Caco-2 (cell line): ENCODE data around the gene RNF151. TPM values are rescaled to one million over a fixed set of nuclear protein-coding genes. Genes with fewer than 3 reads are reported as not detected.

ENCODE experiments used
- BruUV-seq: library from RNA; stranded (reverse); fragments of 400-500 nt; replicated peaks from 2 replicates; lab custom pipeline; 2021; lab: Mats Ljungman, UMichigan
- CTCF ChIA-PET: fragments of 300-600 bp; sonication (Branson Sonifier 250); formaldehyde crosslinking; loops from one replicate; lab custom pipeline; 2022; ENCODE audit warnings: antibody characterized with exemption; lab: Charles Lee
- POLR2A ChIA-PET: fragments of 300-600 bp; sonication (Branson Sonifier 250); formaldehyde crosslinking; loops from one replicate; lab custom pipeline; 2022; ENCODE audit warnings: antibody characterized with exemption; lab: Charles Lee
- DNase-seq, 2 experiments: peaks; one replicate each; pipeline versions ENCODE4 v3.0.0 to v3.0.0-alpha.2; 2020 to 2022
- H3K27me3 ChIP-seq: replicated peaks from 2 replicates; pipeline ENCODE4 v1.6.0; 2011; ENCODE audit warnings: low read length; ENCODE audit not compliant: control insufficient read depth, insufficient read depth
- H3K36me3 ChIP-seq: 2 replicates; pipeline ENCODE4 v1.5.1; 2011; ENCODE audit warnings: low read length; ENCODE audit not compliant: control insufficient read depth, insufficient read depth
- H3K4me1 ChIP-seq: fragments of 250-450 bp; sonication (Bioruptor Pico); 2 replicates; pipeline ENCODE4 v1.5.1; 2020; ENCODE audit warnings: mild to moderate bottlenecking
- H3K4me3 ChIP-seq: 2 replicates; pipeline ENCODE4 v1.5.1; 2011; ENCODE audit warnings: low read depth, mild to moderate bottlenecking, control low read depth, low read length
- H3K9me3 ChIP-seq: fragments of 250-450 bp; sonication (Bioruptor Pico); 2 replicates; pipeline ENCODE4 v1.5.1; 2020; ENCODE audit warnings: mild to moderate bottlenecking, moderate library complexity
- H3K27ac Mint-ChIP-seq: one replicate; pipeline ENCODE4 v1.8.0; 2022; ENCODE audit warnings: mixed read lengths; ENCODE audit not compliant: unreplicated experiment
- H3K27me3 Mint-ChIP-seq: one replicate; pipeline ENCODE4 v1.8.0; 2022; ENCODE audit warnings: mixed read lengths; ENCODE audit not compliant: insufficient read depth, unreplicated experiment
- H3K36me3 Mint-ChIP-seq: one replicate; pipeline ENCODE4 v1.8.0; 2022; ENCODE audit warnings: mild to moderate bottlenecking, mixed read lengths; ENCODE audit not compliant: insufficient read depth, unreplicated experiment
- H3K4me1 Mint-ChIP-seq: one replicate; pipeline ENCODE4 v1.8.0; 2022; ENCODE audit warnings: low read depth, mixed read lengths; ENCODE audit not compliant: unreplicated experiment
- H3K4me3 Mint-ChIP-seq: one replicate; pipeline ENCODE4 v1.8.0; 2022; ENCODE audit warnings: mild to moderate bottlenecking, moderate library complexity, mixed read lengths; ENCODE audit not compliant: unreplicated experiment
- H3K9me3 Mint-ChIP-seq: one replicate; pipeline ENCODE4 v1.8.0; 2022; ENCODE audit warnings: mixed read lengths; ENCODE audit not compliant: unreplicated experiment
- intact Hi-C: fragments of 100-400 bp; cut with micrococcal nuclease; formaldehyde crosslinking; loops from one replicate; pipeline ENCODE4 v1.10.0; 2022; ENCODE audit not compliant: unreplicated experiment
- total RNA-seq: library from RNA; stranded (reverse); gene quantifications from 2 replicates; pipeline ENCODE4 v1.2.3, GENCODE V29; 2022
- TF ChIP-seq, protein P1 (sequence below), 2 experiments: fragments of 200-600 bp in 1 of 2; IDR thresholded peaks; 1 replicate in 1 of 2; 2 replicates in 1 of 2; pipeline versions ENCODE4 v1.5.1 to v1.8.0; 2011 to 2022; ENCODE audit warnings: antibody characterized with exemption in 1 of 2, control low read depth in 1 of 2, inconsistent platforms in 1 of 2, low read depth in 1 of 2, low read length in 1 of 2, mild to moderate bottlenecking in 1 of 2, moderate library complexity in 1 of 2; ENCODE audit not compliant: insufficient read depth in 1 of 2, severe bottlenecking in 1 of 2, unreplicated experiment in 1 of 2

RNF151 gene
- total RNA-seq, 1 experiment from 2014 or later, result not detected

DNA sequence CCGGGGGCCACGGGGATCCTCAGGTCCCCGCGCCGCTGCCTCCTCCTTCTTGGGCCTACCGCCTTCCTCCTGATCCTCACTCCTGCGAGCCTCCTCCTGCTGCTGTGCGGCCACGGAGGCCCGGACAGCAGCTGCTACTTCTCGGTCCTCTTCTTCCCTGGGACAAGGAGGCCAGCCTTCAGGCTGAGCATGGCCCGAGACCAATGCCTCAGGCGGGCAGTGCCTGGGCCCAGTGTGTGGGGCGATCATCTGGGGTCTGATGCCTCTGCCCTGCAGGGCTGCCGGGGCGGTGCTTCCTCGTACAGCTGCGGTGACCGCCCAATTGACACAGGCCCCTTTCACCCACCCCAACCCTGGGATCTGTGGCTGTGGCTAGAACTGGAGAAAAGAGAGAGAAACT, 34.4 kb downstream of the RNF151 start:
- no peaks in the 10 kb centered on the region for H3K9me3 ChIP-seq
- ChIA-PET CTCF (no interaction called here), POLR2A (no interaction called here)
- H3K27me3 ChIP-seq, result no peaks in the 10 kb centered on the region
- no peaks in the 10 kb centered on the region for H3K4me1 ChIP-seq
- BruUV-seq, result no TSS peak
- TF ChIP-seq, protein P1, sequence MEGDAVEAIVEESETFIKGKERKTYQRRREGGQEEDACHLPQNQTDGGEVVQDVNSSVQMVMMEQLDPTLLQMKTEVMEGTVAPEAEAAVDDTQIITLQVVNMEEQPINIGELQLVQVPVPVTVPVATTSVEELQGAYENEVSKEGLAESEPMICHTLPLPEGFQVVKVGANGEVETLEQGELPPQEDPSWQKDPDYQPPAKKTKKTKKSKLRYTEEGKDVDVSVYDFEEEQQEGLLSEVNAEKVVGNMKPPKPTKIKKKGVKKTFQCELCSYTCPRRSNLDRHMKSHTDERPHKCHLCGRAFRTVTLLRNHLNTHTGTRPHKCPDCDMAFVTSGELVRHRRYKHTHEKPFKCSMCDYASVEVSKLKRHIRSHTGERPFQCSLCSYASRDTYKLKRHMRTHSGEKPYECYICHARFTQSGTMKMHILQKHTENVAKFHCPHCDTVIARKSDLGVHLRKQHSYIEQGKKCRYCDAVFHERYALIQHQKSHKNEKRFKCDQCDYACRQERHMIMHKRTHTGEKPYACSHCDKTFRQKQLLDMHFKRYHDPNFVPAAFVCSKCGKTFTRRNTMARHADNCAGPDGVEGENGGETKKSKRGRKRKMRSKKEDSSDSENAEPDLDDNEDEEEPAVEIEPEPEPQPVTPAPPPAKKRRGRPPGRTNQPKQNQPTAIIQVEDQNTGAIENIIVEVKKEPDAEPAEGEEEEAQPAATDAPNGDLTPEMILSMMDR (IDR thresholded peaks at IDR 0.05; ENCODE audit: insufficient read depth in 1 of 2, low read depth in 1 of 2, low read length in 1 of 2, severe bottlenecking in 1 of 2, unreplicated experiment in 1 of 2), result no peak
- no peak overlapping the region for H3K27ac Mint-ChIP-seq
- intact Hi-C loops, result no loop called here
- no peaks in the 10 kb centered on the region for H3K9me3 Mint-ChIP-seq
- H3K36me3 Mint-ChIP-seq, result peaks cover 56% of the 10 kb centered on the region
- H3K27me3 Mint-ChIP-seq, result no peaks in the 10 kb centered on the region
- DNase-seq, result no peak
- peaks cover 2% of the 10 kb centered on the region; the same call in 1 of the 2 replicates for H3K36me3 ChIP-seq
- no peak overlapping the region for H3K4me3 Mint-ChIP-seq
- peaks cover 3% of the 10 kb centered on the region for H3K4me1 Mint-ChIP-seq
- H3K4me3 ChIP-seq, result no peak overlapping the region

DNA sequence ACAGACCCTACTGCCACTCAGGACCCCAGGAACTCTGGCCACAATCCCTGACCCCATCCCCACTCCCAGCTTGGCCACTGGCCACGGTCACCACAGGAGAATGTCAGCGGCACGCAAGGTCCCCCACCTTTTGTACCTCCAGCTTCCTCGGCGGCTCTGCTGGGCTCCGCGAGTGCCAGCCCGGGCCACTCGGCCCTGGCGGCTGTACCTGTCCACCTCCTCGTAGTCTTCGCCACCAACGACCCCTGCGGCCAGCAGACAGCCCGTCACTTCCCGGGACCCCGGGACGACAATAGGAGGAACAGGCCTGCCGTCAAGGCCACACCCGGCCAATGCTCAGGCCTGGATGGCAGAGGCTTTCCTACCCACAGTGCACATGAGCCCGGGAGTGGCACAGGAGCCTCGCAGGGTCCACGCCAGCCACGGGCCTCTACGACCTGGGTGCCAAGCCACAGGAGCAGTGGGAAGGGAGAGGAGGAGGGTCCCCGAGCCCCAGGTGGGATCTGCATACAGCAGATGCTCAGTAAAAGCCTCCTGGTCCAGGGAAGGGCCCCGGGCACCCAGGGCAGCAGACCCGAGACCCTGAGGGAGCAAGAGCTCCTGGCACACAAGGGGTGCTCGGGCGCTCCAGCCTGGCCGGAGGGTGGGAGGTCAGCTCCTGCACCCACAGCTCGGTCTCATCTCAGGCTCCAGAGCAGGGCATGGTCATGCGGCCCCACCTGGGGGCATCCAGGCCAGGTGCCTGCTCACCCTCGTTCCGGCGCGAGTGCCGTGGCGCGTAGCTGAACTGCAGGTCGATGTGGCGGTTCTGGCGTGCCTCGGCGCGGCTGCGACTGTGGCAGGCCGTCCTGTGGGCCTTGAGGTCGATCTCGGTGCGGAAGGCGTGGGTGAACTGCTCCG, 35.0 kb downstream of the RNF151 start:
- H3K9me3 Mint-ChIP-seq, result no peaks in the 10 kb centered on the region
- intact Hi-C loops, result no loop called here
- Histone ChIP-seq H3K36me3 (peaks cover 2% of the 10 kb centered on the region), H3K9me3 (no peaks in the 10 kb centered on the region), H3K4me1 (no peaks in the 10 kb centered on the region), H3K4me3 (no peak overlapping the region), H3K27me3 (no peaks in the 10 kb centered on the region)
- no peak overlapping the region for H3K4me3 Mint-ChIP-seq
- no peak for DNase-seq
- ChIA-PET CTCF (no interaction called here), POLR2A (interaction anchor here (0.5 kb wide), 1 partner anchor 234 kb away, joined by 9 read pairs; no protein-coding TSS in a partner anchor)
- TF ChIP-seq, protein P1 (IDR thresholded peaks at IDR 0.05; ENCODE audit: insufficient read depth in 1 of 2, low read depth in 1 of 2, low read length in 1 of 2, severe bottlenecking in 1 of 2, unreplicated experiment in 1 of 2), result no peak
- peaks cover 59% of the 10 kb centered on the region for H3K36me3 Mint-ChIP-seq
- H3K27ac Mint-ChIP-seq, result no peak overlapping the region
- BruUV-seq, result no TSS peak
- no peaks in the 10 kb centered on the region for H3K27me3 Mint-ChIP-seq
- peaks cover 5% of the 10 kb centered on the region for H3K4me1 Mint-ChIP-seq

DNA sequence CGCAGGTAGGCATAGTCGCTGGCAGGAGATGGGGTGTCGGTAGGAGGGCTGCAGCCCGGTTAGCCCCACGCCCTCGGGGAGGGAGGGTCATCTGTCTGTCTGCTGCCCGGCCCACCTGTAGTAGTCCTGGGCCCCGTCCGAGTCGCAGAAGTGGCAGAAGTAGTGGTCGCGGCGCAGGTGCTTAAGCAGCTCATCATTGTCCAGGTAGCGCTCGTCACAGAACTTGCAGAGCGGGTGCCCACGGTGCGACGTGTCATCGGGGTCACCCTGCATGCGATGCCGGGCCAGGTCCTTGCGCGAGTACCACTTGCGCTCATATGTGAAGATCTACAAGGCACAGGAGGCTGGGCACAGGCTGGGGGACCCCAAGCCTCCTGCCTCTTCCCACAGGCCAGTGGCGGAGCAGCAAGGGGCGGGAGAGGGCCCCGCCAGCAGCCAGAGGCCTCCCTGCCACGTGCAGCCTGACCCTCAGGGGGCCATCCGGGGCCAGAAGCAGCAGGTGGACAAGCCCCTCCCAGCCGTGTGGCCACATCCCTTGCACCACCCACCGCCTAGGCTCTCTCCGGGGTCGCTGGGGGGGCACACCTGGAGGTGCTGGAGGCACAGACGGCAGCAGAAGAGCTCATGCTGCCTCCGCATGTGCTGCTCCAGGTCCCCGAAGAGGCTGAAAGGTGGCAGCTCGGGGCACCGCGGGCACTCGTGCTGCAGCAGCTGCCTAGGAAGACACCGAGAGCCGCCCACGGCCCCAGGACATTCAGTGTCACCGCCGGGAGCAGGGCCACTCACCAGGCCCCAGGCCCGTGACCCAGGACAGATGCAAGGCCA, 36.0 kb downstream of the RNF151 start:
- POLR2A ChIA-PET, result interaction anchor here (0.5 kb wide), 1 partner anchor 233 kb away, joined by 9 read pairs; no protein-coding TSS in a partner anchor
- H3K4me1 Mint-ChIP-seq, result peaks cover 5% of the 10 kb centered on the region
- no peak overlapping the region for H3K27ac Mint-ChIP-seq
- Histone ChIP-seq H3K4me1 (peaks cover 5% of the 10 kb centered on the region; the same call in 1 of the 2 replicates), H3K4me3 (no peak overlapping the region), H3K9me3 (no peaks in the 10 kb centered on the region), H3K36me3 (peaks cover 2% of the 10 kb centered on the region), H3K27me3 (no peaks in the 10 kb centered on the region)
- no peak overlapping the region for H3K4me3 Mint-ChIP-seq
- TF ChIP-seq, protein P1 (IDR thresholded peaks at IDR 0.05; ENCODE audit: insufficient read depth in 1 of 2, low read depth in 1 of 2, low read length in 1 of 2, severe bottlenecking in 1 of 2, unreplicated experiment in 1 of 2), result no peak
- CTCF ChIA-PET, result interaction anchor here (0.7 to 0.9 kb wide), 2 partner anchors 22 to 294 kb away, joined by 3 read pairs; partner anchors contain the start of gene NOXO1
- BruUV-seq, result no TSS peak
- intact Hi-C loops, result no loop called here
- peaks cover 62% of the 10 kb centered on the region for H3K36me3 Mint-ChIP-seq
- no peak for DNase-seq
- no peaks in the 10 kb centered on the region for H3K27me3 Mint-ChIP-seq
- no peaks in the 10 kb centered on the region for H3K9me3 Mint-ChIP-seq
